Nephron progenitor cell (in vitro differentiated cells): ENCODE measurements around the gene PIK3C2G.

Experiments
- DNase-seq: peaks from one replicate; pipeline ENCODE4 v3.0.0; 2021
- H3K27ac Mint-ChIP-seq: 2 replicates; pipeline ENCODE4 v1.8.0; 2021; ENCODE audit warnings: mild to moderate bottlenecking, moderate library complexity, mixed read lengths
- H3K27me3 Mint-ChIP-seq: 2 replicates; pipeline ENCODE4 v1.8.0; 2021; ENCODE audit warnings: mild to moderate bottlenecking, low read depth, mixed read lengths; ENCODE audit not compliant: poor library complexity
- H3K36me3 Mint-ChIP-seq: 2 replicates; pipeline ENCODE4 v1.8.0; 2021; ENCODE audit warnings: low read depth, mixed read lengths
- H3K4me1 Mint-ChIP-seq: 2 replicates; pipeline ENCODE4 v1.8.0; 2021; ENCODE audit warnings: mixed read lengths
- H3K4me3 Mint-ChIP-seq: 2 replicates; pipeline ENCODE4 v1.8.0; 2021; ENCODE audit warnings: mild to moderate bottlenecking, moderate library complexity, mixed read lengths
- H3K9me3 Mint-ChIP-seq: 2 replicates; pipeline ENCODE4 v1.8.0; 2021; ENCODE audit warnings: mild to moderate bottlenecking, moderate library complexity, mixed read lengths
- CTCF ChIP-seq: fragments of 200-600 bp; sonication (generic); IDR thresholded peaks from 2 replicates; pipeline ENCODE4 v1.5.0; 2021; ENCODE audit warnings: antibody characterized with exemption

Gene PIK3C2G

GRCh38 chr12:18320036-18320617 is 58.8 kb downstream of the PIK3C2G start:
- Mint-ChIP-seq H3K27ac (no peak overlapping the region), H3K27me3 (no peaks in the 10 kb centered on the region), H3K36me3 (no peaks in the 10 kb centered on the region), H3K9me3 (no peaks in the 10 kb centered on the region), H3K4me3 (no peak overlapping the region), H3K4me1 (no peaks in the 10 kb centered on the region)
- DNase-seq = peak; percentile 35
- peak; percentile 58 for TF ChIP-seq CTCF

- Mint-ChIP-seq H3K27ac (no peak overlapping the region), H3K36me3 (no peaks in the 10 kb centered on the region), H3K4me3 (no peak overlapping the region), H3K27me3 (no peaks in the 10 kb centered on the region), H3K4me1 (no peaks in the 10 kb centered on the region), H3K9me3 (no peaks in the 10 kb centered on the region)
- no peak for DNase-seq
- no peak for TF ChIP-seq CTCF
These were observed 59.7 kb downstream of the PIK3C2G start for GRCh38 chr12:18320976-18321375.

- no peak for TF ChIP-seq CTCF
- Mint-ChIP-seq H3K27me3 (no peaks in the 10 kb centered on the region), H3K36me3 (no peaks in the 10 kb centered on the region), H3K4me3 (no peak overlapping the region), H3K27ac (no peak overlapping the region), H3K4me1 (no peaks in the 10 kb centered on the region), H3K9me3 (no peaks in the 10 kb centered on the region)
- no peak for DNase-seq
These were observed 61.8 kb downstream of the PIK3C2G start for GRCh38 chr12:18323159-18323558.

GRCh38 chr12:18327036-18327435 is 65.7 kb downstream of the PIK3C2G start:
- Mint-ChIP-seq H3K4me1 (no peaks in the 10 kb centered on the region), H3K9me3 (no peaks in the 10 kb centered on the region), H3K27ac (no peak overlapping the region), H3K4me3 (no peak overlapping the region), H3K36me3 (no peaks in the 10 kb centered on the region), H3K27me3 (no peaks in the 10 kb centered on the region)
- no peak for TF ChIP-seq CTCF
- DNase-seq = no peak

- Mint-ChIP-seq H3K4me3 (no peak overlapping the region), H3K4me1 (no peaks in the 10 kb centered on the region), H3K27ac (peak overlapping the region; percentile 43), H3K27me3 (no peaks in the 10 kb centered on the region), H3K36me3 (no peaks in the 10 kb centered on the region), H3K9me3 (no peaks in the 10 kb centered on the region)
- no peak for TF ChIP-seq CTCF
- DNase-seq = no peak
These were observed 70.9 kb downstream of the PIK3C2G start for GRCh38 chr12:18332173-18332572.

GRCh38 chr12:18339633-18340032 is 78.3 kb downstream of the PIK3C2G start:
- no peaks in the 10 kb centered on the region for H3K9me3 Mint-ChIP-seq
- DNase-seq = no peak
- TF ChIP-seq CTCF = no peak
- H3K4me3 Mint-ChIP-seq = no peak overlapping the region
- no peak overlapping the region for H3K27ac Mint-ChIP-seq
- no peaks in the 10 kb centered on the region for H3K36me3 Mint-ChIP-seq
- peaks cover 14% of the 10 kb centered on the region for H3K4me1 Mint-ChIP-seq
- no peaks in the 10 kb centered on the region for H3K27me3 Mint-ChIP-seq
